Endometrial microvascular endothelial cells (primary cell): ENCODE results near the gene GRIA3. TPM values are rescaled to one million over a fixed set of nuclear protein-coding genes. Genes with fewer than 3 reads are reported as not detected.
"Not testable (repeated sequence)": the region's sequence is repeated elsewhere in the genome, so short reads cannot be mapped to it uniquely, and the experiment has no call there.

Source experiments
- in situ Hi-C: cut with HindIII; loops from 2 replicates; pipeline ENCODE4 v1.10.0; 2017; ENCODE audit warnings: low sequenced_read_pairs, low pct_unique_long_range_greater_than_20kb; ENCODE audit errors: inconsistent ontology term
- total RNA-seq: library from RNA; depleted of rRNA; stranded (reverse); fragments of >200 nt; gene quantifications from one replicate; pipeline ENCODE4 v1.2.3, GENCODE V29; 2015; ENCODE audit errors: inconsistent ontology term

Gene GRIA3
- total RNA-seq, 1 donor from 2014 or later: not detected

- in situ Hi-C loops: no loop called here
These were observed 241.4 kb downstream of the GRIA3 start for GRCh38 chrX:123425471-123425870.

- in situ Hi-C loops: no loop called here
These were observed 241.8 kb downstream of the GRIA3 start for GRCh38 chrX:123425904-123426303.

GRCh38 chrX:123432361-123433150 lies 248.5 kb downstream of the GRIA3 start:
- in situ Hi-C loops: no loop called here

GRCh38 chrX:123436512-123437136 lies 252.5 kb downstream of the GRIA3 start:
- in situ Hi-C loops: no loop called here

GRCh38 chrX:123439926-123440325 lies 255.8 kb downstream of the GRIA3 start:
- in situ Hi-C loops: not testable (repeated sequence)

- in situ Hi-C loops: no loop called here
These were observed 258.7 kb downstream of the GRIA3 start for GRCh38 chrX:123442764-123443163.

- in situ Hi-C loops: no loop called here
These were observed 263.4 kb downstream of the GRIA3 start for GRCh38 chrX:123447506-123447905.

GRCh38 chrX:123449335-123449734 lies 265.3 kb downstream of the GRIA3 start:
- in situ Hi-C loops: no loop called here

- in situ Hi-C loops: no loop called here
These were observed 266.1 kb downstream of the GRIA3 start for GRCh38 chrX:123450222-123450621.

GRCh38 chrX:123454712-123455431 lies 270.8 kb downstream of the GRIA3 start:
- in situ Hi-C loops: no loop called here

GRCh38 chrX:123455693-123456092 lies 271.6 kb downstream of the GRIA3 start:
- in situ Hi-C loops: no loop called here

- in situ Hi-C loops: no loop called here
These were observed 280.6 kb downstream of the GRIA3 start for GRCh38 chrX:123464709-123465108.

GRCh38 chrX:123468481-123468880 lies 284.4 kb downstream of the GRIA3 start:
- in situ Hi-C loops: no loop called here

- in situ Hi-C loops: no loop called here
These were observed 291.1 kb downstream of the GRIA3 start for GRCh38 chrX:123475068-123475724.

GRCh38 chrX:123476611-123477219 lies 292.6 kb downstream of the GRIA3 start:
- in situ Hi-C loops: no loop called here

- in situ Hi-C loops: no loop called here
These were observed 293.6 kb downstream of the GRIA3 start for GRCh38 chrX:123477673-123478072.

GRCh38 chrX:123481913-123482851 lies 298.1 kb downstream of the GRIA3 start:
- in situ Hi-C loops: no loop called here

GRCh38 chrX:123486297-123486696 lies 302.2 kb downstream of the GRIA3 start:
- in situ Hi-C loops: no loop called here
